ENCODE results near the gene RTN4RL2. TPM values are rescaled to one million over a fixed set of nuclear protein-coding genes. Genes with fewer than 3 reads are reported as not detected.

The RTN4RL2 gene
- total RNA-seq, 1 donor from 2014 or later, result 1.3 TPM

GRCh38 chr11:57460758-57461749 lies 726 bp downstream of the RTN4RL2 start:
- H3K27ac ChIP-seq (replicated peaks), result peak overlapping the region; percentile 36
- intact Hi-C loops (cut with micrococcal nuclease), result no loop called here
- peaks cover 85% of the 10 kb centered on the region for H3K27me3 ChIP-seq (ENCODE audit: low read depth)

GRCh38 chr11:57461841-57462489 lies 1.6 kb downstream of the RTN4RL2 start:
- Histone ChIP-seq H3K4me1 (peaks cover 41% of the 10 kb centered on the region), H3K27ac (replicated peaks) (no peak overlapping the region), H3K36me3 (no peaks in the 10 kb centered on the region), H3K27me3 (ENCODE audit: low read depth) (peaks cover 81% of the 10 kb centered on the region), H3K4me3 (peak overlapping the region; percentile 65), H3K9me3 (replicated peaks) (no peaks in the 10 kb centered on the region)
- intact Hi-C loops (cut with micrococcal nuclease), result no loop called here
- TF ChIP-seq, protein P1, sequence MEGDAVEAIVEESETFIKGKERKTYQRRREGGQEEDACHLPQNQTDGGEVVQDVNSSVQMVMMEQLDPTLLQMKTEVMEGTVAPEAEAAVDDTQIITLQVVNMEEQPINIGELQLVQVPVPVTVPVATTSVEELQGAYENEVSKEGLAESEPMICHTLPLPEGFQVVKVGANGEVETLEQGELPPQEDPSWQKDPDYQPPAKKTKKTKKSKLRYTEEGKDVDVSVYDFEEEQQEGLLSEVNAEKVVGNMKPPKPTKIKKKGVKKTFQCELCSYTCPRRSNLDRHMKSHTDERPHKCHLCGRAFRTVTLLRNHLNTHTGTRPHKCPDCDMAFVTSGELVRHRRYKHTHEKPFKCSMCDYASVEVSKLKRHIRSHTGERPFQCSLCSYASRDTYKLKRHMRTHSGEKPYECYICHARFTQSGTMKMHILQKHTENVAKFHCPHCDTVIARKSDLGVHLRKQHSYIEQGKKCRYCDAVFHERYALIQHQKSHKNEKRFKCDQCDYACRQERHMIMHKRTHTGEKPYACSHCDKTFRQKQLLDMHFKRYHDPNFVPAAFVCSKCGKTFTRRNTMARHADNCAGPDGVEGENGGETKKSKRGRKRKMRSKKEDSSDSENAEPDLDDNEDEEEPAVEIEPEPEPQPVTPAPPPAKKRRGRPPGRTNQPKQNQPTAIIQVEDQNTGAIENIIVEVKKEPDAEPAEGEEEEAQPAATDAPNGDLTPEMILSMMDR (IDR thresholded peaks at IDR 0.05; ENCODE audit: borderline replicate concordance), result no peak
- no peak for DNase-seq

More at GRCh38 chr11:57460758-57461749, 726 bp downstream of the RTN4RL2 start:
- Histone ChIP-seq H3K36me3 (no peaks in the 10 kb centered on the region), H3K9me3 (replicated peaks) (no peaks in the 10 kb centered on the region), H3K4me1 (peaks cover 42% of the 10 kb centered on the region), H3K4me3 (peak overlapping the region; percentile 65)
- TF ChIP-seq, protein P1 (IDR thresholded peaks at IDR 0.05; ENCODE audit: borderline replicate concordance), result no peak
- DNase-seq, result no peak

- no peak overlapping the region for H3K4me3 ChIP-seq
- intact Hi-C loops (cut with micrococcal nuclease), result no loop called here
- H3K27ac ChIP-seq (replicated peaks), result no peak overlapping the region
- no peaks in the 10 kb centered on the region for H3K36me3 ChIP-seq
- no peaks in the 10 kb centered on the region for H3K9me3 ChIP-seq (replicated peaks)
- peaks cover 83% of the 10 kb centered on the region for H3K27me3 ChIP-seq (ENCODE audit: low read depth)
- H3K4me1 ChIP-seq, result peaks cover 34% of the 10 kb centered on the region
- DNase-seq, result no peak
- TF ChIP-seq, protein P1 (IDR thresholded peaks at IDR 0.05; ENCODE audit: borderline replicate concordance), result no peak
Measured at GRCh38 chr11:57462597-57462996, 2.3 kb downstream of the RTN4RL2 start.

DNA sequence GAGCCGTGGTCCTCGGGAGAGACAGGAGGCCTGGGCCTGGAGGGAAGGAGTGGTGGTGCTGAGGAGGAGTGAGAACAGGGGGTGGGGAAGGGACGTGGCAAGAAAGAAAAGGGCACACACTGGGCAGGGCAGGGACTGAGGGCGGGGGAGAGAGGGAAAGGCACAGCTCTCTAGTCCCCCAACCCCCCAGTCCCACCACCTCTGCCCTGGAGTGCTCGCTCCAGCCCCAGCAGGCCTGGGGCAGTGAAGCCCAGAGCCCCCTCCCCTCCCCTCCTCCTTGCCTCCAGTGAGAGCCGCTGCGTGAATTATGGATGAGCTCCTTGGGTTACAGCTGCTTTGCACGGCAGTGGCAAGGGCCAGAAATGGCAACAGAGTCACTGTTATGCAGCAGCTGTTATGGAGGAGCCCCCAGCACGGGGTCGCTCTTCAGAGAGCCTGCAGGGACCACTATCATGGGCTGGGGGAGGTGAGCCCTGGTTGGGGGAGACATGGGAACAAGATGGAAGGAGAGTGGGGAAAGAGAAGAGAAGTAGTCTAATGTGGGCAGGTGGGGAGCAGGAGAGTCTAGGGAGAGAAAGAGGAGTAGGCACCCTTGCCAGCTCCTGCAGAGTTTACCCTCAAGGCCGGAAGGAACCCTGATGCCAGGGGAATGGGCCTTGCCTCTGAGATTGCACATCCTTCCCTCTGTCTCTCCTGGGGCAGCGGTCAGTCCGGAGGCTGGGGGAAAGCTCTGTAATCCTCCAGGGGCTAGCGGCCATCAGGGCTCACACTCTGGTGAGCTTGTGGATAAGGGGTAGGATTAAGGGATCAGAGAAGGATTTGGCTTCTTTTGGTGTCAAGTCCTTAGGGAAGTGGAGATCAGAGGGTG lies 3.6 kb downstream of the RTN4RL2 start:
- H3K4me1 ChIP-seq, result peaks cover 21% of the 10 kb centered on the region
- DNase-seq, result no peak
- H3K27ac ChIP-seq (replicated peaks), result no peak overlapping the region
- no peak overlapping the region for H3K4me3 ChIP-seq
- peaks cover 79% of the 10 kb centered on the region for H3K27me3 ChIP-seq (ENCODE audit: low read depth)
- intact Hi-C loops (cut with micrococcal nuclease), result no loop called here
- no peaks in the 10 kb centered on the region for H3K9me3 ChIP-seq (replicated peaks)
- no peaks in the 10 kb centered on the region for H3K36me3 ChIP-seq
- TF ChIP-seq, protein P1 (IDR thresholded peaks at IDR 0.05; ENCODE audit: borderline replicate concordance), result no peak

Measured in left ventricle myocardium inferior (tissue), 1 donor.